Hepatocyte (in vitro differentiated cells): ENCODE results near the gene NEDD9. TPM values are rescaled to one million over a fixed set of nuclear protein-coding genes. Genes with fewer than 3 reads are reported as not detected.

Source experiments
- DNase-seq: peaks from one replicate; pipeline ENCODE4 v3.0.0-alpha.2; 2016; ENCODE audit warnings: low spot score
- H2AFZ ChIP-seq: fragments of 200-600 bp; sonication (generic); 2 replicates; pipeline ENCODE4 v1.6.0; 2016; ENCODE audit warnings: antibody characterized with exemption, mild to moderate bottlenecking
- H3K27ac ChIP-seq: fragments of 200-600 bp; sonication (generic); 2 replicates; pipeline ENCODE4 v1.5.1; 2016; ENCODE audit warnings: mild to moderate bottlenecking
- H3K27me3 ChIP-seq: fragments of 200-600 bp; sonication (generic); 2 replicates; pipeline ENCODE4 v1.6.1; 2016
- H3K36me3 ChIP-seq: fragments of 200-600 bp; sonication (generic); replicated peaks from 2 replicates; pipeline ENCODE4 v1.5.1; 2016; ENCODE audit warnings: low read depth; ENCODE audit not compliant: insufficient read depth
- H3K4me1 ChIP-seq: fragments of 200-600 bp; sonication (generic); 2 replicates; pipeline ENCODE4 v1.5.1; 2016; ENCODE audit warnings: mild to moderate bottlenecking, moderate library complexity; ENCODE audit not compliant: insufficient read depth
- H3K4me2 ChIP-seq: fragments of 200-600 bp; sonication (generic); 2 replicates; pipeline ENCODE4 v1.6.0; 2016
- H3K4me3 ChIP-seq: fragments of 200-600 bp; sonication (generic); 2 replicates; pipeline ENCODE4 v1.5.1; 2016; ENCODE audit warnings: mild to moderate bottlenecking
- H3K79me2 ChIP-seq: fragments of 200-600 bp; sonication (generic); 2 replicates; pipeline ENCODE4 v1.6.0; 2017; ENCODE audit warnings: mild to moderate bottlenecking
- H3K9me2 ChIP-seq: fragments of 200-600 bp; sonication (generic); replicated peaks from 2 replicates; pipeline ENCODE4 v1.6.0; 2017; ENCODE audit warnings: mild to moderate bottlenecking; ENCODE audit not compliant: insufficient read depth
- H3K9me3 ChIP-seq: fragments of 200-600 bp; sonication (generic); 2 replicates; pipeline ENCODE4 v1.5.1; 2016; ENCODE audit warnings: low read depth, mild to moderate bottlenecking
- H4K20me1 ChIP-seq: fragments of 200-600 bp; sonication (generic); 2 replicates; pipeline ENCODE4 v1.6.0; 2016; ENCODE audit warnings: mild to moderate bottlenecking; ENCODE audit not compliant: insufficient read depth, poor library complexity, severe bottlenecking
- CTCF ChIP-seq: fragments of 200-600 bp; sonication (generic); IDR thresholded peaks from 2 replicates; pipeline ENCODE4 v1.5.1; 2016; ENCODE audit warnings: antibody characterized with exemption, mild to moderate bottlenecking; ENCODE audit not compliant: poor library complexity
- EZH2 ChIP-seq: fragments of 200-600 bp; sonication (generic); IDR thresholded peaks from 2 replicates; pipeline ENCODE4 v1.6.1; 2016; ENCODE audit warnings: antibody characterized with exemption, mild to moderate bottlenecking, borderline replicate concordance
- EZH2phosphoT487 ChIP-seq: fragments of 200-600 bp; sonication (generic); IDR thresholded peaks from one replicate; pipeline ENCODE4 v1.6.1; 2018; ENCODE audit warnings: antibody characterized with exemption, mild to moderate bottlenecking, low read depth, moderate library complexity; ENCODE audit not compliant: unreplicated experiment, severe bottlenecking
- WGBS: methylation state at CpG from one replicate; pipeline ENCODE4 v1.1.6; 2016; ENCODE audit warnings: low lambda C conversion rate; ENCODE audit errors: missing lambda C conversion rate; 5-methylcytosine and 5-hydroxymethylcytosine counted together
- polyA plus RNA-seq: library from polyadenylated mRNA; unstranded; fragments of >200 nt; fragmentation: Nextera tagmentation; extraction: Ambion mirVana; gene quantifications from 2 replicates; pipeline ENCODE4 v1.2.1, GENCODE V29; 2016
- total RNA-seq: library from RNA; depleted of rRNA; stranded (reverse); fragments of >200 nt; gene quantifications from 2 replicates; pipeline ENCODE4 v1.2.3, GENCODE V29; 2014

The NEDD9 gene
- total and polyA plus RNA-seq, 2 experiments from 2014 or later: 55.1 to 59.3 TPM

- Histone ChIP-seq H3K4me1 (no peaks in the 10 kb centered on the region), H3K27ac (peak overlapping the region; percentile 40), H3K9me3 (peaks cover 9% of the 10 kb centered on the region), H3K4me3 (no peak overlapping the region), H3K36me3 (no peaks in the 10 kb centered on the region), H3K9me2 (no peaks in the 10 kb centered on the region), H2AFZ (no peak overlapping the region), H3K27me3 (no peaks in the 10 kb centered on the region), H3K4me2 (no peak overlapping the region), H3K79me2 (no peaks in the 10 kb centered on the region), H4K20me1 (no peaks in the 10 kb centered on the region)
- no peak for DNase-seq
- 41% methylated on average over 8 of the region's 8 CpGs for WGBS
- TF ChIP-seq EZH2 (no peak), EZH2phosphoT487 (no peak), CTCF (no peak)
Observed at GRCh38 chr6:11179419-11180202, 52.9 kb downstream of the NEDD9 start.

- H3K4me2 ChIP-seq: no peak overlapping the region
- no peak overlapping the region for H3K27ac ChIP-seq
- no peaks in the 10 kb centered on the region for H3K9me2 ChIP-seq
- no peaks in the 10 kb centered on the region for H3K79me2 ChIP-seq
- H3K27me3 ChIP-seq: no peaks in the 10 kb centered on the region
- no peak overlapping the region for H2AFZ ChIP-seq
- DNase-seq: no peak
- no peak overlapping the region for H3K4me3 ChIP-seq
- H3K36me3 ChIP-seq: no peaks in the 10 kb centered on the region
- H3K4me1 ChIP-seq: no peaks in the 10 kb centered on the region
- 67% methylated on average over 6 of the region's 6 CpGs for WGBS
- no peak for TF ChIP-seq CTCF
- no peak for TF ChIP-seq EZH2phosphoT487
- no peak for TF ChIP-seq EZH2
- H3K9me3 ChIP-seq: peaks cover 9% of the 10 kb centered on the region
- H4K20me1 ChIP-seq: no peaks in the 10 kb centered on the region
Observed at GRCh38 chr6:11179088-11179418, 53.4 kb downstream of the NEDD9 start.

GRCh38 chr6:11177271-11177670, 55.2 kb downstream of the NEDD9 start:
- Histone ChIP-seq H3K4me2 (no peak overlapping the region), H3K79me2 (no peaks in the 10 kb centered on the region), H3K9me2 (no peaks in the 10 kb centered on the region), H3K9me3 (peaks cover 7% of the 10 kb centered on the region), H3K4me1 (no peaks in the 10 kb centered on the region), H3K27ac (no peak overlapping the region), H3K27me3 (no peaks in the 10 kb centered on the region), H3K36me3 (no peaks in the 10 kb centered on the region), H2AFZ (no peak overlapping the region), H4K20me1 (no peaks in the 10 kb centered on the region), H3K4me3 (no peak overlapping the region)
- TF ChIP-seq EZH2 (no peak), CTCF (no peak), EZH2phosphoT487 (no peak)
- no peak for DNase-seq
- 100% methylated on average over 1 of the region's 1 CpG for WGBS

- TF ChIP-seq EZH2: no peak
- no peak for TF ChIP-seq EZH2phosphoT487
- TF ChIP-seq CTCF: no peak
- Histone ChIP-seq H3K9me2 (no peaks in the 10 kb centered on the region), H2AFZ (no peak overlapping the region), H3K27me3 (no peaks in the 10 kb centered on the region), H3K9me3 (no peaks in the 10 kb centered on the region), H3K79me2 (no peaks in the 10 kb centered on the region), H3K4me2 (no peak overlapping the region), H3K36me3 (no peaks in the 10 kb centered on the region), H3K4me3 (no peak overlapping the region), H3K27ac (no peak overlapping the region), H3K4me1 (no peaks in the 10 kb centered on the region), H4K20me1 (no peaks in the 10 kb centered on the region)
- no peak for DNase-seq
- 89% methylated on average over 5 of the region's 5 CpGs for WGBS
Observed at GRCh38 chr6:11174242-11174611, 58.2 kb downstream of the NEDD9 start.
